Liver (tissue), 3 donors: ENCODE results near the gene HIVEP3.

ENCODE experiments used
- CTCF ChIP-seq: fragments of 150-350 bp; IDR thresholded peaks from 2 replicates; pipeline ENCODE4 v1.5.1; 2017; ENCODE audit warnings: improper control_type of control experiment, low read depth, low read length; ENCODE audit not compliant: missing input control
- FOXA1 ChIP-seq: IDR thresholded peaks from 2 replicates; pipeline ENCODE4 v1.6.1; 2016; ENCODE audit warnings: antibody characterized with exemption
- RAD21 ChIP-seq, 2 donors: IDR thresholded peaks; 2 replicates each; pipeline ENCODE4 v1.6.1; 2016; ENCODE audit warnings: antibody characterized with exemption in 2 of 2, mild to moderate bottlenecking in 2 of 2
- REST ChIP-seq: IDR thresholded peaks from 2 replicates; pipeline ENCODE4 v1.6.1; 2016; ENCODE audit warnings: antibody characterized with exemption, mild to moderate bottlenecking
- TAF1 ChIP-seq: conservative IDR thresholded peaks from 2 replicates; pipeline ENCODE4 v1.6.1; 2016; ENCODE audit warnings: antibody characterized with exemption, mild to moderate bottlenecking
- donor health status: healthy.
- donor health status: healthy.

DNA sequence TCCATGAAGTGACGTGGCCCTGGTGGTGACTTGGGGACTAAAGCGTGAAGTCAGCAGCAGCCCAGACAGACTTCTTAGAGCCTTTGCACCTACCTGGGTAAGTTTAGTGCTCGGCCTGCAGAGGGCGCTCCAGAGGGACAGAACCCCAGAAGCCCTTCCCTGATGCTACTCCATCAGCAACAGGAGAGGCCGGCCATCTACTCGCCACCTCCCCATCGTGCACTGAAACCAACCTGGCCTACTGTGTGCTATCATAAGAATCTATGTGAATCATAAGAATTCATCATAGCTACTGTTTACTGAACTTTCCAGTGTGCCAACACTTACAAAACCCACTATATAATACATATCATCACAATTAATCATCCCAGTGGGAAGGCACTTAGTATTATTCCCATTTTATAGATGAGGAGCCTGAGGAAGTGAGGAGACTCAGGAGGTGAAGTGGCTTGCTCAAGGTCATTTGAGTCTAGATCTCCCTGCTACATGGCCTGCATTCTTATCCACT, 426.3 kb downstream of the HIVEP3 start:
- TF ChIP-seq CTCF (peak; percentile 31), TAF1 (no peak), REST (no peak), RAD21 (IDR thresholded peaks at IDR 0.05) (no peak), FOXA1 (no peak)
